ENCODE data around the gene EFNA4. TPM values are rescaled to one million over a fixed set of nuclear protein-coding genes. Genes with fewer than 3 reads are reported as not detected.

EFNA4 gene
- total and polyA plus RNA-seq, 2 of the 8 experiments (the other 6 are each of a cell fraction or from before 2014, with no cell fraction given) = 21.9 to 23.9 TPM

GRCh38 chr1:155019377-155020245 lies 43.9 kb upstream of the EFNA4 start:
- Histone ChIP-seq H3K18ac (ENCODE audit: extremely low read depth, low read length) (no peak overlapping the region), H2BK20ac (ENCODE audit: low read length) (no peak overlapping the region), H2AK5ac (ENCODE audit: low read depth, low read length) (no peak overlapping the region), H3K9me3 (ENCODE audit: insufficient read depth in 2 of 2, low read depth in 1 of 2, low read length in 1 of 2) (no peaks in the 10 kb centered on the region), H4K20me1 (replicated peaks in 1 of 2; ENCODE audit: control insufficient read depth in 1 of 2, insufficient read depth in 2 of 2, low read length in 2 of 2) (no peaks in the 10 kb centered on the region), H3K23me2 (ENCODE audit: low read depth, low read length) (no peaks in the 10 kb centered on the region), H2BK120ac (replicated peaks; ENCODE audit: low read depth, low read length) (no peak overlapping the region), H4K91ac (replicated peaks; ENCODE audit: insufficient read length, low read length) (no peak overlapping the region), H4K8ac (ENCODE audit: extremely low read depth, insufficient read depth, low read length) (no peak overlapping the region), H3K4ac (replicated peaks; ENCODE audit: insufficient read length, low read depth, low read length) (no peak overlapping the region), H2AFZ (ENCODE audit: low read length) (no peak overlapping the region), H3K79me1 (ENCODE audit: low read depth, low read length) (no peaks in the 10 kb centered on the region), H3K4me2 (ENCODE audit: insufficient read depth in 1 of 2, low read depth in 2 of 2, low read length in 2 of 2) (no peak overlapping the region), H3K14ac (ENCODE audit: insufficient read length) (no peak overlapping the region), H3K4me3 (ENCODE audit: extremely low read depth in 1 of 4, insufficient read depth in 2 of 4, low read depth in 3 of 4, low read length in 4 of 4) (no peak overlapping the region), H3K27me3 (replicated peaks in 1 of 4; ENCODE audit: control insufficient read depth in 3 of 4, extremely low read depth in 1 of 4, insufficient read depth in 3 of 4, low read length in 3 of 4) (peaks cover 0 to 2% (median 0%) of the 10 kb centered on the region in 4 experiments; a peak in 1 of 7 replicates), H2BK5ac (ENCODE audit: low read depth, low read length) (no peak overlapping the region), H3K4me1 (replicated peaks in 1 of 4; ENCODE audit: control insufficient read depth in 3 of 4, insufficient read depth in 4 of 4, low read length in 3 of 4) (peaks cover 0 to 11% (median 8%) of the 10 kb centered on the region in 4 experiments; a peak in 5 of 7 replicates), H3K56ac (replicated peaks; ENCODE audit: insufficient read length, low read depth, low read length) (no peak overlapping the region), H3K36me3 (ENCODE audit: control insufficient read depth in 2 of 4, insufficient read depth in 4 of 4, low read length in 3 of 4) (peaks cover 0 to 21% (median 11%) of the 10 kb centered on the region in 4 experiments; a peak in 4 of 8 replicates), H3K23ac (ENCODE audit: insufficient read length) (no peak overlapping the region), H4K5ac (ENCODE audit: insufficient read length, low read depth, low read length) (no peak overlapping the region), H3K27ac (ENCODE audit: low read depth, low read length) (no peak overlapping the region), H3K79me2 (ENCODE audit: control insufficient read depth in 1 of 2, insufficient read depth in 2 of 2, low read length in 2 of 2) (no peaks in the 10 kb centered on the region), H3K9ac (replicated peaks in 1 of 4; ENCODE audit: extremely low read depth in 1 of 4, low read depth in 3 of 4, low read length in 3 of 4) (no peak overlapping the region), H2BK15ac (ENCODE audit: low read length) (no peak overlapping the region), H2BK12ac (ENCODE audit: low read depth, low read length) (no peak overlapping the region)
- POLR2A ChIA-PET (ENCODE audit: partially characterized antibody) = interaction anchor here (0.9 to 14.8 kb wide), 15 partner anchors 14 to 83 kb away, joined by 3 to 128 read pairs (median 6); partner anchors contain the start of genes CKS1B, DCST1, DCST2 and FLAD1
- TF ChIP-seq FOSL1 (IDR thresholded peaks at IDR 0.05; ENCODE audit: insufficient read depth, low read depth, low read length) (no peak), KDM5A (IDR thresholded peaks at IDR 0.05; ENCODE audit: low read length) (no peak), SIX5 (IDR thresholded peaks at IDR 0.05; ENCODE audit: low read depth, low read length) (no peak), TCF12 (IDR thresholded peaks at IDR 0.05; ENCODE audit: low read depth, low read length) (no peak), TAF1 (IDR thresholded peaks at IDR 0.05; ENCODE audit: low read depth, low read length) (no peak), SP4 (IDR thresholded peaks at IDR 0.05; ENCODE audit: low read length) (no peak)
- WGBS, 2 experiments (ENCODE audit: extremely low coverage in 1 of 2, insufficient coverage in 1 of 2, insufficient read length in 1 of 2, insufficient replicate concordance in 2 of 2, low coverage in 1 of 2, low lambda C conversion rate in 2 of 2, missing lambda C conversion rate in 1 of 2) = 82% methylated on average over 11 of the region's 11 CpGs; no CpG with 5 or more reads in 1 of the 2 experiments
- CTCF ChIA-PET (ENCODE audit: partially characterized antibody) = interaction anchor here (0.6 to 18.6 kb wide), 16 partner anchors 10 to 540 kb away, joined by 3 to 354 read pairs (median 6); partner anchors contain the start of genes ADAM15, CHRNB2, DCST1 and DCST2
- FAIRE-seq = no peak
- no peak for DNase-seq (ENCODE audit: low read depth in 1 of 2, low spot score in 2 of 2)

Measured in H1 (cell line).